NCI-H524 (cell line): ENCODE results near the gene FAAP100.

Experiments
- DNase-seq, 2 experiments: peaks; one replicate each; lab custom pipeline; 2025; lab: John Stamatoyannopoulos, UW

FAAP100 gene

DNA sequence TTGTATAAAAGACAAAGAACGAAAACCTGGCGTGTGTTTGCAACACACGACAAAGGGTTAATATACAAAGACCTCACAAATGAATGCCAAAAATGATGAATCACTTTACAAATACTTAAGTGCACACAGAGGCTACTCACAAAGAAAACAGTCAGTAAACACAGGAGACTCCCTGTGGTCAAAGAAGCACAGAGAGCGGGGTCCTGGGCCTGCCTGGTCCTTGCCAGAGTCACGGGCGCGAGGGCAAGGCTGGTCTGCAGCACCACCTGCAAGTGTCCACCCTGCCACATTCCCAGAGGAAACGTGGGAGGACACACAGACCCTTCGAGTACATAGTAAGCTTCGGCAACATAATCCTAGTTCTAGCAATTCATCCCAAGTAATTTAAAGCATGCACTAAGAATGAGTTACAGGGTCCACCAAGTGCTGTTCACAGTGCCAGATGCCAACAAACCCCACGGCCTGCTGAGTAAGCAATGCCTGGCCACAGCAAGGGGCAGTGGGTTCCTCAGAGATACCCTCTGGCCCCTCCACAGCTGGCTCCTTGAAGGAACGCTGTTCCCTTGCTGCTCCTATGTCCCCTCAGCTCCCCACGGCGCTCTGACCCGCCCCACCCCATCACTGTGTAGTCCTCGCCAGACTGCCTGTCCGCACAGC, 24.6 kb upstream of the FAAP100 start:
- no peak for DNase-seq

GRCh38 chr17:81575836-81576235, 23.7 kb upstream of the FAAP100 start:
- no peak for DNase-seq

- DNase-seq, result peak in 1 of 2 experiments; percentile 56
Measured at GRCh38 chr17:81574643-81574956, 22.4 kb upstream of the FAAP100 start.

GRCh38 chr17:81573794-81574642, 21.9 kb upstream of the FAAP100 start:
- DNase-seq, result peak; percentile 74 to 95

GRCh38 chr17:81572563-81573168, 20.5 kb upstream of the FAAP100 start:
- no peak for DNase-seq

DNA sequence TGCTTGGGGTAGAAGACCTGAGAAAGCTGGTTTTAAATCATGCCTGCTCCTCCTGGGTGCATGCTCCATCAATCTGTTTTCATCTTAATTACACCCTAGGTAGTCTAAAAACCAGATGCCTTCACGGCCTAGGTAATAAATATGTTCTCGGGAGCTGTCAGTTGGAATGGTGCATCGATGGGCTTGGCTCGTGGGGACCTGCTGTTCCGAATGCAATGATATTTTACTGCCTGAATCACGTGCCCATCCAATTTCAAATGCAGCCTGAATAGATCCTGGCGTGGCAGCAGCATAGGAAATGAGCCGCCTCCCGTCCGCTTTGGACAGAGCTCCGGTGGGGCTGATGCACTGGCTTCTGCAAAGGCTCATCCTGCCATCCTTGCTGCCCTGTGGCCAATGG, 18.8 kb upstream of the FAAP100 start:
- no peak for DNase-seq

GRCh38 chr17:81569986-81570514, 17.9 kb upstream of the FAAP100 start:
- no peak for DNase-seq

GRCh38 chr17:81568416-81568815, 16.3 kb upstream of the FAAP100 start:
- no peak for DNase-seq

GRCh38 chr17:81567191-81567590, 15.0 kb upstream of the FAAP100 start:
- no peak for DNase-seq

- DNase-seq, result peak; percentile 82 to 93
Measured at GRCh38 chr17:81566461-81567126, 14.4 kb upstream of the FAAP100 start.

DNA sequence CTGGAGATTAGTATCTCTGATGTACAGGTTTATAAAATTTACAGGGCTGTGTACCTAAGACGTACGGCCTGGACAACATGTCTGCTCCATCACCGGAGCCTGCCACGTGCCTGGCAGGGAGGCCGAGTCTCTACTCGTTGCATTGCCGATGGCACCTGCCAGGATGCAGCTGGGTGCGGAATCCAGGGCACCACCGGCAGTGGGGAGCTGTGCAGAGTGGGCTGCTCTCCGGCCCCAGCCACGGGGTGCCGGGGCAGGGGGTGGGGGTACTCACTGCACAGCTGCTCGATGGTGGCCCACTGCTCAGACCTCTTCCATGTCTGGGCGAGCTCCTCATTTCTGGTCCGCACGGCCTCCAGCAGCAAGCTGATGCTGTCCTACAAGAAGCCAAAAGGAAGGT, 13.1 kb upstream of the FAAP100 start:
- no peak for DNase-seq

- no peak for DNase-seq
Measured at GRCh38 chr17:81564778-81565177, 12.6 kb upstream of the FAAP100 start.

DNA sequence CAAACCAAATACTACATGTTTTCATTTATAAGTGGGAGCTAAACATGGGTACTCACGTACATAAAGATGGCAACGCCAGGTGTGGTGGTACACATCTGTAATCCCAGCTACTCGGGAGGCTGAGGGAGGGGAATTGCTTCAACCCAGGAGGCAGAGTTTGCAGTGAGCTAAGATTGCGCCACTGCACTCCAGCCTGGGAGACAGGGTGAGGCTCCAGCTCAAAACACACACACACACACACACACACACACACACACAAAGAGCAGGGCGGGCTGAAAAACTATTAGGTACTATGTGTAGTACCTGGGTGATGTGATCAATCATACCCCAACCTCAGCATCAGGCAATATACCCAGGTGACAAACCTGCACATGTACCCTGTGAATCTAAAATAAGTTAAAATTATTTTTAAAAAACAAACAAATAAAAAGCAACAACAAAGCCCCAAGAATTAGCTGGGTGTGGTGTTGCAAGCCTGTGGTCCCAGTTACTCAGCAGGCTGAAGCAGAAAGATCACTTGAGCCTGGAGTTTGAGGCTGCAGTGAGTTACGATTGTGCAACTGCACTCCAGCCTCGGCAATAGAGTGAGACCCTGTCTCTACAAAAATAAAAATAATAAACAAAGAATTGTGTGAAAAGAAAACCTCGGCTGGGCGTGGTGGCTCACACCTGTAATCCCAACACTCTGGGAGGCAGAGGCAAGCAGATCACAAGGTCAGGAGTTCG, 11.9 kb upstream of the FAAP100 start:
- DNase-seq, result no peak

GRCh38 chr17:81561494-81561885, 9.3 kb upstream of the FAAP100 start:
- no peak for DNase-seq

DNA sequence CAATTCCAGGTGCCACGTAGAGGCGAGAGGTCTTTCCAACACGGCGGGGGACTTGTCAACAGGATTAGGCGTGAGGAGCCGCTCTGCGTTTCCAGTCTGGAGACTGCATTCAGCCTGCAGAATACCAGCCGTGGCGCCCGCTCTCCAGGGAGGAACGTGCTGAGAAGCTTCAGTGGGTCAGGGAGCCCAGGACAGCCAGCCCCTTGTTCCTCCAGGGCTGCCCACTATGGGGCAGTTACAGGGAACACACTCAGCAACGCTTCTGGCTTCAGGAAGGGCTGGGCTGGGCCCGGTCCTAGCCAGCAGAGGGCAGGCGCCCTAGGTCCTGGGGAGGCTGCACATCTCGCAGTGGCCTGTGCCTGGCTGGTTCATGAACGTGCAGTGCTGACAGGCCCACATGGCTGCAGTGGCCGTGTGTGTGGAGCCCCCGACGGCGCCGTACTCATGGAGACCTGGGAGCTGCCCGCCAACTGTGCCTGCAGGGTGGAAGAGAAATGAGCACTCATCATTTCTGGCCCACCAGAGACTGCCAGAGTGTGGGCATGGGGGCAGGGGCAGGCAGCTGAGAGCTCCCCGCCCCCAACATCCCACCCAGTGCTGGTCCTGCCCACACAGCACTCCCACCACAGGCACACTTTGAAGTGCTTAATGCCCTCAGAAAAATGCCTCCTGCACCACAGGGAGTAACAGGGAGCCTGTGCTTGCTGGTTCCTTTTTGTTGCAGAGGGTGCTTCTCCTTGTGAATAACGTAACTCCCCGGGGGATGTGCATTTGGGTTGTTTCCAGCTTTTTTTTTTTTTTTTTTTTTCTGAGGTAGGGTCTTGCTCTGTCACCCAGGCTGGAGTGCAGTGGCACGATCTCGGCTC, 7.0 kb upstream of the FAAP100 start:
- peak in 1 of 2 experiments; percentile 37 for DNase-seq

- DNase-seq, result no peak
Measured at GRCh38 chr17:81558115-81558468, 5.9 kb upstream of the FAAP100 start.

DNA sequence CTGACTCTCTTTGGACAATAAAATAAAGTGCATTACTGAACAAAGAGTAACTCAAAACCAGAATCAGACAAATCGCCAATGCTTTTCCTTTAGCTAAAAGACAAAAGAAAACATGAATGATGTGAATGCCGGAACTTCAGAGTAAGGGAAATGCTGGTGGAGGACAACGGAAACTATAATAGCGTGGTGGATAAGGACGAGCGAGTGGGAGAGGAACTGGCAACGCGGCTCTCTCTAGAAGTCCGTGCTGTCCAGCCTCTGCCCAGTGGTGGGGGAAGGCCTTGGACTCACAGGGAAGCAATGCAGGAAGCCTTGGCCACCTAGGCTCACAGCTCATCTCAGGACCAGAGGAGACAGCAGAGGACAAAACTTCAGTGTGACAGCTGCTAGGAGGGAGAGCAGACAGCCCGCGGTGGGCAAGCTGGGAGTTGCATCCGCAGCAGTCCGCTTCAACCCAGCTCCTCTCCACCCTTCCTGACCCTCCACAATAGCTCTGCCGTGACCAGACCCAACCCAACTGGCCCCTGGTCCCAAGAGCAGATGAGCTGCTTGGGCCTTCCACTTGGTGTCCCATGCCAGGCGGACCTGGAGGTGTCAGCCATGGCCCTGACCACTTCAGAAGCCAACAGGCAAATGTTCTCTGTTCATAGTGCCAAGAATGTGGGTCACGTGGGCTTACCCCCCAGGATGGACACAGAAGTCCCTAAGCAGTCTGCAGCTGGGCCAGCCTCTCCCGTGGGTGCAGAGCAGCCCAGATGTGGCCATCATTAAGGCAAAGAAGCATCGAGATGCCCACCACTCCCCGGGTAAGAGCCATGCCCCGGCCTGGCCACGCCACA, 5.3 kb upstream of the FAAP100 start:
- DNase-seq, result no peak

DNA sequence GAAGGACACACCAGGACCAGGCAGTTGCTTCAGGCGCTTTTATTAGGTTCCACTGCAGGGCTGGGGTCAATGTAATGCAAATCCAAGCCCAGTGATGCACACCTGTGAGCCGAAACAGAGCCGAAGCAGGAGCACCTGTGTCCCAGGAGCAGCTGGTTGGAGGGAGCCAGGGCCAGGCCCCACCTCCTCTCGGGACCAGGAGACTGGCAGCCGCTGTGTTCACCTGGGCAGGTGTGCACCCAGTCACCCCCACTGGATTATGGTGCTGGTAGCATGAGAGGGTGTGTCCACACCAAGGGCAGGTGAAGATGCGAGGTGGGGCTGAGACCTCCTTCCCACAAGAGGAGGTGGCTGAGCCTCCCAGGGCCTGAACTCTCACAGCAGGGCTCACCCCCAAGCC, 4.7 kb upstream of the FAAP100 start:
- no peak for DNase-seq

- no peak for DNase-seq
Measured at GRCh38 chr17:81556175-81556691, 4.1 kb upstream of the FAAP100 start.
